ENCODE measurements around the gene IL10RB. TPM values are rescaled to one million over a fixed set of nuclear protein-coding genes. Genes with fewer than 3 reads are reported as not detected.

Gene IL10RB
- total RNA-seq, 2 donors from 2014 or later, result 10.2 to 21.8 TPM

GRCh38 chr21:33234635-33235520 is 31.3 kb upstream of the IL10RB start:
- H3K9me3 ChIP-seq, result no peaks in the 10 kb centered on the region
- H3K4me1 ChIP-seq, result peaks cover 0 to 41% of the 10 kb centered on the region in 2 donors
- no peak for DNase-seq (ENCODE audit: low spot score)
- no peak overlapping the region for H3K27ac ChIP-seq
- no peaks in the 10 kb centered on the region for H3K27me3 ChIP-seq
- TF ChIP-seq CTCF (IDR thresholded peaks at IDR 0.05), result no peak
- H3K36me3 ChIP-seq, result no peaks in the 10 kb centered on the region
- H3K4me3 ChIP-seq, result no peak overlapping the region

GRCh38 chr21:33236013-33236686 is 30.0 kb upstream of the IL10RB start:
- no peak for DNase-seq (ENCODE audit: low spot score)
- peaks cover 0 to 39% of the 10 kb centered on the region in 2 donors for H3K4me1 ChIP-seq
- H3K9me3 ChIP-seq, result no peaks in the 10 kb centered on the region
- no peaks in the 10 kb centered on the region for H3K27me3 ChIP-seq
- H3K27ac ChIP-seq, result no peak overlapping the region
- H3K36me3 ChIP-seq, result no peaks in the 10 kb centered on the region
- TF ChIP-seq CTCF (IDR thresholded peaks at IDR 0.05), result no peak
- H3K4me3 ChIP-seq, result no peak overlapping the region

GRCh38 chr21:33236766-33237165 is 29.4 kb upstream of the IL10RB start:
- Histone ChIP-seq H3K36me3 (no peaks in the 10 kb centered on the region), H3K27me3 (no peaks in the 10 kb centered on the region), H3K27ac (no peak overlapping the region), H3K4me1 (peaks cover 0 to 33% of the 10 kb centered on the region in 2 donors), H3K9me3 (no peaks in the 10 kb centered on the region), H3K4me3 (no peak overlapping the region)
- DNase-seq (ENCODE audit: low spot score), result no peak
- TF ChIP-seq CTCF (IDR thresholded peaks at IDR 0.05), result no peak

- no peak for TF ChIP-seq CTCF (IDR thresholded peaks at IDR 0.05)
- no peaks in the 10 kb centered on the region for H3K36me3 ChIP-seq
- peaks cover 0 to 26% of the 10 kb centered on the region in 2 donors for H3K4me1 ChIP-seq
- H3K27me3 ChIP-seq, result no peaks in the 10 kb centered on the region
- H3K9me3 ChIP-seq, result no peaks in the 10 kb centered on the region
- no peak overlapping the region for H3K4me3 ChIP-seq
- no peak for DNase-seq (ENCODE audit: low spot score)
- no peak overlapping the region for H3K27ac ChIP-seq
Measured at GRCh38 chr21:33237486-33237885, 28.7 kb upstream of the IL10RB start.

- no peaks in the 10 kb centered on the region for H3K9me3 ChIP-seq
- H3K4me1 ChIP-seq, result peaks cover 0 to 22% of the 10 kb centered on the region in 2 donors
- H3K27me3 ChIP-seq, result no peaks in the 10 kb centered on the region
- H3K27ac ChIP-seq, result no peak overlapping the region
- TF ChIP-seq CTCF (IDR thresholded peaks at IDR 0.05), result no peak
- DNase-seq (ENCODE audit: low spot score), result no peak
- no peaks in the 10 kb centered on the region for H3K36me3 ChIP-seq
- H3K4me3 ChIP-seq, result no peak overlapping the region
Measured at GRCh38 chr21:33238146-33238545, 28.0 kb upstream of the IL10RB start.
